ENCODE results near the gene MICA.

GRCh38 chr6:31354158-31354863, 49.1 kb upstream of the MICA start:
- no peak for TF ChIP-seq ZBTB33 (IDR thresholded peaks at IDR 0.05; ENCODE audit: borderline replicate concordance, low read depth)
- no peak for TF ChIP-seq PBX3 (IDR thresholded peaks at IDR 0.05)
- no peak for TF ChIP-seq CHD2 (IDR thresholded peaks at IDR 0.05; ENCODE audit: low read length, partially characterized antibody)
- no peak for TF ChIP-seq CTCF (IDR thresholded peaks at IDR 0.05)
- no peak for TF ChIP-seq MXI1 (IDR thresholded peaks at IDR 0.05; ENCODE audit: low read depth, low read length)
- no peak for TF ChIP-seq RFX5 (IDR thresholded peaks at IDR 0.05; ENCODE audit: low read length)
- TF ChIP-seq POLR2AphosphoS5 (IDR thresholded peaks at IDR 0.05; ENCODE audit: low read depth, low read length): no peak
- no peak for TF ChIP-seq USF2 (IDR thresholded peaks at IDR 0.05; ENCODE audit: borderline replicate concordance, low read depth, low read length)
- no peak for TF ChIP-seq TAF1 (IDR thresholded peaks at IDR 0.05; ENCODE audit: borderline replicate concordance, low read depth, low read length)
- no peak for TF ChIP-seq YY1 (IDR thresholded peaks at IDR 0.05; ENCODE audit: low read depth)
- TF ChIP-seq JUND (IDR thresholded peaks at IDR 0.05): no peak
